GM21825 (cell line): ENCODE results near the gene EDN2.

ENCODE experiments used
- ATAC-seq: cut with Tn5 transposase; IDR thresholded peaks from one replicate; pipeline ENCODE4 v1.9.1; 2021; ENCODE audit warnings: mild to moderate bottlenecking, moderate library complexity; ENCODE audit not compliant: unreplicated experiment

The EDN2 gene

DNA sequence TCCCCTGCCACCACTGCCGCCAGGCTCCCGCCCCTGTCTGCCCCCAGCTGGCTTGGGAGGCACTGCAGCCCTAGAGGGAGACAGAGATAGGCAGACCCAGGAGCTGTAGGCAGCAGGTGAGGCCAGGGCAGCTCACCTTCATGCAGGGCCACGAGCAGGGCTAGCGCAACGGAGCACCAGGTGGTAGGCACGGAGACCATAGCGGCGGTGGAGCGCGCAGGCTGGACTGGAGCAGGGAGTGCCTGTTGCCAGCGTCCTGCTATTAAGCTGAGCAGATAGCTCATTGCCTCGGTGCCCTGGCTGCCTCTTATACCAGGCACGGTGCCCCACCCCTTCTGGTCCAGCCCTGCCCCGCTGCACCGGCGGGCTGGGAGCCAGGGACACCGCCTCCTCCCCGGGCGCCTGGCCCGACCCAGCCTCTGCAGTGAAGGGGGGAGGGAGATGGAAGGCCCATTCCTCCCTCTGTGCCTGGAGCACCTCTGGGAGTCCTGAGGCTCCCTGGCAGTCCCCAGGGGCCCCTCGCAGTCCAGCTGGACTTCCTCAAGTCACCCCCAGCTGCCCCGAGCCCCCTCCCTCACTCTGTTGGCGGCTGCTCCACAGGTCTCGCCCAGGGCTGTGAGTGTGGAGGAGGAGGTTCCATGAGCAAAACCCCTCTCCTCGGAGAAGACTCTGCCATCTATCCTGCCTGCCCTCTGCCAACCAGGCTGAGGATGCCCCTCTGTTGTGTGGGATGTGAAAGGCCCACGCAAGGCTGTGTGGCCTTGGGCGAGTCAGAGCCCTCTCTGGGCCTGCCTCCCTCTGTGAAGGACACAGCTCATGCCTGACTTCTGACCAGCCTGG is at the start of gene EDN2:
Gene EDN2 (minus strand): TSS at position 282 of the 840 bp plus-strand sequence. CDS start 82 bp downstream, at position 200.
- ATAC-seq: no peak

- ATAC-seq: no peak
These were observed 49.2 kb upstream of the EDN2 start for GRCh38 chr1:41533731-41534080.

- ATAC-seq: no peak
These were observed 48.7 kb upstream of the EDN2 start for GRCh38 chr1:41533016-41533730.

DNA sequence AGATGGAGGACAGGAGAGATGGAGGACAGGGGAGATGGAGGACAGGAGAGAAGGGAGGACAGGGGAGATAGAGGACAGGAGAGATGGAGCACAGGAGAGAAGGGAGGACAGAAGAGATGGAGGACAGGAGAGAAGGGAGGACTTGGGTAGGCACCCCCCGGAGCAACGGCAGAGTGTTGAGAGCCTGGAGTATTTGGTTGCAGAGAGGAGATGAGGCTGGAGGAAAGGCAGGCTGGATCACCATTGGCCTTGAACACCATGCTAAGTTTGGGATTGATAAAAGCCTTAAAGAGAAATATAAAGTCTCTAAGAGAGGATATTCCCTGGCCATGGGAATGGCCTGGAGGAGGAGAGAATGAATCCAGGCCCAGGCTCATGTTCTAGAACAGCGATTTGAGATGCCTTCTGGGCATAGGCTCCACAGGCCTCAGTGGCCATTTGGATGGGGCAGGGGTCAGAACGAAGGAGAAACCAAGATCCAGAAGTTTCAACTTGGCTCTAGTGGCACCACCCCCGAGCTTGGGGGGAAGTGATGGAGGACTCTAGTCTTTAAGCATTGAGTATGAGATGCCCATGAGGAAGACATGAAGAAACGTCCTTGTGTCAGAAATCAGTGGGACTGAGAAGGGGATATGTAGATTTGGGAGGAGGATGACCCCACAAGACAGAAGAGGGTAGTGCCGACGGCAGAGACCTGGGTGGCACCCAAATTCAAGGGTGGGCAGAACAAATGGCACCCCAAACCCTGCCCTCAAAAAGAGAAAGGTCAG is 47.9 kb upstream of the EDN2 start:
- no peak for ATAC-seq

GRCh38 chr1:41530411-41530810 is 45.9 kb upstream of the EDN2 start:
- ATAC-seq: no peak

DNA sequence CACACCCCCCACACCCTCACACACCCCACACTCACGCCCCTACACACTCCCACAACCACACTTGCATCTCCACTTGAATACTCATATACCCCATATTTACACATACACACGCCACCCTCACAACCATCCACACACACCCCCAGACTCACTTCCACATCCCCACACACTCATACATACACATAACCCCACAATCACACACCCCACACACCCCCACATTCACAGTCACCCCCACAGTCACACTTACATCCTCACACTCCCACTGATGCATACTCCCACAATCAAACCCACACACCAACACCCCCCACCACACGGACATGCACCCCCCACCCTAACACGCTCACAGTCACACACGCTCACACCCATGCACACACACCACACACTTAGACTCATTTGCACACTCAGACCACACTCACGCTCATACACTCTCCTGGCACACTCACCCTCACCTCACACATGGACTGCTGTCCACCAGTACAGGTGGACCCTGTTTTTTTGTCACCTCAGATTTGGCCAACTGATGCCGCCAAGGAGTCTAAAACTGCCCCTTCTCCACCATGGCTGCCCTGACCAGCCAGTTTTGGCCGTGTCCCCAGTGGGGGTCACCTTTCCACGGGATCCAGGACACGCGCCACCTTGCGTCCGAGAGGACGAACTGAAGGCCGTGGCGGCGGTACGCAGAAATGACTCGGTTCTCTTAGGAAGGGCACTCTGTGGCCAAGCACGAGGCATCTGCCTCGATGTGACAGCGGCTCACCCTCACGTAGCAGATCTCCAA is 45.3 kb upstream of the EDN2 start:
- ATAC-seq: no peak

DNA sequence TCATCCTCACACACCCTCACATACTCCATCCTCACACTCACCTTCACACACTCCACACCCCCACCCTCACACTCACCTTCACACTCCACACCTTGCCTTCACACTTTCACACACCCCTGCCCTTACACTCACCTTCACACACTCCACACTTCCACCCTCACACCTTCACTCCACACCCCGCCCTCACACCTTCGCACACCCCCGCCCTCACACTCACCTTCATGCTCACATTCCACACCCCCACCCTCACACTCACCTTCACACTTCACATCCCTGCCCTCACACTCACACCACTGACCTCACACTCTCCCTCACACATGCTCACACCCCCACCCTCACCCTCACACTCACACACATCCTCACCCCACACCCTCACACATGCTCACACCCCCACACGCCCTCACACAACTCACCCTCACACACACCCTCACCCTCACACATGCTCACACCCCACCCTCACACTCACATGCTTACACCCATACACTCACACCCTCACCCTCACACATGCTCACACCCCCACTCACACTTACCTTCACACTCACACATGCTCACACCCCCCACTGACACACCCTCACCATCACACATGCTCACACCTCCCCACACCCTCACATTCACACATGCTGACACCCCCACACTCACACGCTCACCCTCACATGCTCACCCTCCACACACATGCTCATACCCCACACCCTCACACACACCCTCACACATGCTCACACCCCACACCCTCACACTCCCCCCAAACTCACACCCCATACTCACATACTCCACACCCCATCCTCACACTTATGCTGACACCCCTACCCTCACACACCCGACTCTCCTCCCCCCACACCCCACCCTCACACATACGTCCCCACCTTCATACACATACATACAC is 44.5 kb upstream of the EDN2 start:
- ATAC-seq: no peak

GRCh38 chr1:41528106-41528505 is 43.6 kb upstream of the EDN2 start:
- no peak for ATAC-seq

GRCh38 chr1:41526956-41527561 is 42.6 kb upstream of the EDN2 start:
- no peak for ATAC-seq

GRCh38 chr1:41525891-41526587 is 41.6 kb upstream of the EDN2 start:
- ATAC-seq: no peak

GRCh38 chr1:41524676-41525675 is 40.5 kb upstream of the EDN2 start:
- ATAC-seq: no peak

- no peak for ATAC-seq
These were observed 39.6 kb upstream of the EDN2 start for GRCh38 chr1:41523949-41524675.

DNA sequence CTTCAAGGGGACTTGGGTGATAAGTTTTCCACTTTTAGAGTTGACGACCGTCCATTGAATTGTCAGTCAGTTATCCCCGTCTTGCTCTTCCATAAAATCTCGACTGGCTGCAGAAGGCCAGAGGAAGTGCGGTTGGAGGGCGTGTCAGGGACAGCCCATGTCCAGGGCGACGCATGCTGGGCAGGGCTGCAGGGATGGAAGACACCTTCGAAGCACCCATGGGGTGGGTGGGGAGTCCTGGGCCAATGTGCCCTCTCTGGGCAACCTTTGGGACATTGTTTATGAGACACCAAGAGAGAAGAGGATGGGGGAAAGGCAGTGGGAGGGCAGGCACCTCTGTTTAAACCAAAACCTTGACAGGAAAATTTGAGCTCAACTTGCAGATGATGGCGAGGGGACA is 38.6 kb upstream of the EDN2 start:
- no peak for ATAC-seq

DNA sequence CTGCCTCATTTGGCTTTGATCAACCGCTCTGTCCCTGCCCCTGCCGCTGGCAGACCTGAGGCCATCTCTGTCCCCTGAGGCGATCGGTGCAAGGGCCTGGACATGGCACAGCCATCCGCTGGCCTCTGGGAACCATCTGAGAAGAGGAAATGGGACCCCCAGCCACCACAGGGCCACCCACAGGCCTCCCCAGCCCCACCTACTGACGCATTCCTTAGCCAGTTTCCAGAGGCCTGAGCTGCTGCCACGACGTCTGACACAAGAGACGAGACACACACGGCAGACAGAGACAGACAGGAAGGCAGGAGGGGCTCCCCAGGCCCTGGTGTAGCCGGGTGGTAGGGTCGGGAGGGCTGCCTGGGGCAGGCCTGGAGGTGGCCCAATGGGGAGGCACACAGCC is 37.3 kb upstream of the EDN2 start:
- ATAC-seq: no peak

GRCh38 chr1:41520951-41521752 is 36.7 kb upstream of the EDN2 start:
- no peak for ATAC-seq

DNA sequence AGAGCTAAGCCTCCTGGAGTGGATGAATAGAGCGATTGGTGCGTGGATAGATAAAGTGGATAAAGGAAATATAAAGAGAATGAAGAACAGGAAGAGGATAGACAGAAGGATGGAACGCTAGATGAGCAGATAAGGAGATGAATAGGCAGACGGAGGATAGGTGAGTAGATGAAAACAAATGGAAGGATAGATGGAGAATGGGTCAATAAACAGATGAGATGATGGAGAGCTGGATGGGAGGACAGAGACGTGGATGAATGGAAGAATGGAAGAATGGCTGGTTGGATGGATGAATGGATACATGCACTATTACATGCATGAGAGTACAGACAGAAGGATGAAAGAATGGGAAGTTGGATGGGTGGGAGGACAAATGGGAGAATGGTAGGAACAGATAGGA is 35.2 kb upstream of the EDN2 start:
- no peak for ATAC-seq
